GM18907 (cell line): ENCODE results near the gene ITCH.
"Not testable (repeated sequence)": the region's sequence is repeated elsewhere in the genome, so short reads cannot be mapped to it uniquely, and the experiment has no call there.

Experiments used
- ATAC-seq: cut with Tn5 transposase; IDR thresholded peaks from one replicate; pipeline ENCODE4 v1.9.1; 2021; ENCODE audit warnings: mild to moderate bottlenecking, moderate library complexity; ENCODE audit not compliant: unreplicated experiment

ITCH gene

GRCh38 chr20:34497596-34497995 is 134.5 kb downstream of the ITCH start:
- ATAC-seq = not testable (repeated sequence)

DNA sequence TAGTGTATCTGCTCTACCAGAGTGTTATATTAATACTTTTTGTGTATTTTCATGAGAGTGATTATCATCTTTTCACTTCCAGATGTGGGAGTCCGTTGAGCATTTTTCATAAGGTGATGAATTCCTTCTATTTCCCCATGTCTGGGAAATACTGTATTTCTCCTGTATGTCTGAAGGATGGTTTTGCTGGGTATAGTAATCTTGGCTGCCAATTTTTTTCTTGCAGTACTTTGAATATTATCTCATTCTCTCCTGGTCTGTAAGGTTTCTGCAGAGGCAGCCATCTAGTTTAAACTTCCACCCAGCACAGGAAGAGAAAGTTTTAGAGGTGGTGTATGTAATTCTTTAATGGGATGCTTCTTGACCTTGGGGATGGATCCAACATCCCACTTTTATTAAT is 137.8 kb downstream of the ITCH start:
- ATAC-seq = no peak

- no peak for ATAC-seq
These were observed 143.4 kb downstream of the ITCH start for GRCh38 chr20:34506480-34506879.

DNA sequence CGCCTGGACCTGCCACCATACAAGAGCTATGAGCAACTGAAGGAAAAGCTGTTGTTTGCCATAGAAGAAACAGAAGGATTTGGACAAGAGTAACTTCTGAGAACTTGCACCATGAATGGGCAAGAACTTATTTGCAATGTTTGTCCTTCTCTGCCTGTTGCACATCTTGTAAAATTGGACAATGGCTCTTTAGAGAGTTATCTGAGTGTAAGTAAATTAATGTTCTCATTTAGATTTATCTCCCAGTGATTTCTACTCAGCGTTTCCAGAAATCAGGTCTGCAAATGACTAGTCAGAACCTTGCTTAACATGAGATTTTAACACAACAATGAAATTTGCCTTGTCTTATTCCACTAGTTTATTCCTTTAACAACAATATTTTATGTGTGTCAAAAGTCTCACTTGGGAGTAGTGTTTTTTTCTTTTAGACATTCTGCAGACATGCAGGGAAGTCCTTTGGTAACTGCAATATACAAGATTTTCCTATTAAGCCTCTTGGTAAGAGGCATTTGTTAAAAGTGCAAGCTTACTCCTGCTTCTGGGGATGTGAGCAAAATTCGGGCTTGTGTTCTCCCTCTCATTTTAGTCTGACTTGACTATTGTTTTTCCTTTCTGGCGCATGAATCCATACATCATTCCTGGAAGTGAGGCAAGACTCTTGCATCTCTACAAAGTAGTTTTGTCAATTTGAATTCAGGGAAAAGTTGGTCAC is 144.8 kb downstream of the ITCH start:
- ATAC-seq = no peak

DNA sequence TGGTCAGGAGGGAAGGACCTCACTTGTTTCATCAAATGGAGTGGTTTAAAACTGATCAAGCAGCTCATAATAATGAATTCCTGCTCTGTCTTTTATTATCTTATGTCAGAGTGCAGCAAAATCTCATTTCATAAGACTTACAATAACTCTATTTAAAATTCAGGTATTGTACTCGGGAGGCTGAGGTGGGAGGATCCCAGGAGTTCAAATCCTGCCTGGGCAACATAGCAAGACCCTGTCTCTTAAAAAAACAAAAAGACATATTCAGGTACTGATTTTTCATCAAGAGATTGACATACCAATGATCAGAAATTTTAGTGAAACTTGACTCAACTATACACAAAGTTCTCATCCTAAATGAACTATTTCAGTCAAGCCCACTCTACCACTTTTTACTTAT is 147.5 kb downstream of the ITCH start:
- ATAC-seq = no peak

- no peak for ATAC-seq
These were observed 148.8 kb downstream of the ITCH start for GRCh38 chr20:34511891-34512265.

- no peak for ATAC-seq
These were observed 149.3 kb downstream of the ITCH start for GRCh38 chr20:34512266-34512954.

- no peak for ATAC-seq
These were observed 149.9 kb downstream of the ITCH start for GRCh38 chr20:34512955-34513419.

GRCh38 chr20:34514034-34514433 is 151.0 kb downstream of the ITCH start:
- ATAC-seq = not testable (repeated sequence)

- ATAC-seq = peak; percentile 12
These were observed 151.9 kb downstream of the ITCH start for GRCh38 chr20:34514897-34515483.

- peak; percentile 56 for ATAC-seq
These were observed 152.6 kb downstream of the ITCH start for GRCh38 chr20:34515484-34516246.

DNA sequence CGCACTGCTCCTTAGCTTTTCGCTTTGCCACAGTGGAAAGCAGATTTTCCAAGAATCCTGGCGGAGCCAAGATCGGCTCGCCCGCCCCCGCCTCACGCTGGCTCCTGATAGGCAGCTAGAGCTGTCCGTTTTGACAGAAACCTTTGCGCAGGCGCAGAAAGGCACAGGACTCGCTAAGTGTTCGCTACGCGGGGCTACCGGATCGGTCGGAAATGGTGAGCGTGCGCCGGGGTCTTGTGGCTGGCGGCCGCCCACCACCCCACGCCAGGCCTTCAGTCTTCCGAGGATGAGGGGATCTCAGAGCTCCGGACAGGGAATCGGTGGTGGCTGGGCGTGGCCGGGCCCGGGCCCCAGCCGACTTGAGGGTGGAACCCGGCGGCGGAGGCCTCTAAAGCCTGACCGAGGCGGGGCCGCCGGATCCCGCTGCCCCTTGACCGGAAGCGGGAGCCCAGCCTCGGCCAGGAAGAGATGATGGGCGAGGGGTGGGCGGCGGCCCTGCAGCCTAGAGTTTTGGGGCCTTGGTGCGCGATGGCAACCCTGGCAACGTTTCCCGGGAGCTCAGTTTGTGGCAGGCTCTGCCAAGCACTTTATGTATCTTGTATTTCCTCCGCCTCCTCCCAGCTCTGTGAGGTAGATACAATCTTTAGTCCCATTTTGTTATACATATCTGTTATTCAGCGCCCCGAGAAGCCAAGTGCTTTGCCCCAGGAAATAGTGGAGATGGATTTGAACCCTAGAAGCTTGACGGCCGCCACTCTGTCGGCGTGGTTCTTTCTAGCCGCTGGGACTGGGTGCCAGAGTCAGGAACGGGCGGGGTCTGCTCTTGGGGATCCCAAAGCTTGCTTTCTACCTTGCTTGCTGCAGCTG is 153.4 kb downstream of the ITCH start, which contains the start of gene DYNLRB1:
TSS of gene DYNLRB1 (plus strand) at position 176 of the 867 bp plus-strand sequence. CDS start at position 213, 37 bp downstream.
- ATAC-seq = peak; percentile 75

- ATAC-seq = no peak
These were observed 154.0 kb downstream of the ITCH start for GRCh38 chr20:34517114-34517505.

DNA sequence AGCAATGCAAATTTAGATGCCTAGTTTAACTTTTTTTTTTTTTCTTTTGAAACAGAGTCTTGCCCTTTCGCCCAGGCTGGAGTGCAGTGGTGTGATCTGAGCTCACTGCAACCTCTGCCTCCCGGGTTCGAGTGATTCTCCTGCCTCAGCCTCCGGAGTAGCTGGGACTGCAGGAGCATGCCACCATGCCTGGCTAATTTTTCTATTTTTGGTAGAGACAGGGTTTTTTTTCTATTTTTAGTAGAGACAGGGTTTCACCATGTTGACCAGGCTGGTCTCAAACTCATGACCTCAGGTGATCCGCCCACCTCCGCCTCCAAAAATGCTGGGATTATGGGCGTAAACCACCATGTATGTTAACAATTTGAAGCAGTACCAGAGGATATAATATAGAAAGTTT is 155.8 kb downstream of the ITCH start:
- ATAC-seq = not testable (repeated sequence)

GRCh38 chr20:34519841-34520240 is 156.8 kb downstream of the ITCH start:
- ATAC-seq = not testable (repeated sequence)

DNA sequence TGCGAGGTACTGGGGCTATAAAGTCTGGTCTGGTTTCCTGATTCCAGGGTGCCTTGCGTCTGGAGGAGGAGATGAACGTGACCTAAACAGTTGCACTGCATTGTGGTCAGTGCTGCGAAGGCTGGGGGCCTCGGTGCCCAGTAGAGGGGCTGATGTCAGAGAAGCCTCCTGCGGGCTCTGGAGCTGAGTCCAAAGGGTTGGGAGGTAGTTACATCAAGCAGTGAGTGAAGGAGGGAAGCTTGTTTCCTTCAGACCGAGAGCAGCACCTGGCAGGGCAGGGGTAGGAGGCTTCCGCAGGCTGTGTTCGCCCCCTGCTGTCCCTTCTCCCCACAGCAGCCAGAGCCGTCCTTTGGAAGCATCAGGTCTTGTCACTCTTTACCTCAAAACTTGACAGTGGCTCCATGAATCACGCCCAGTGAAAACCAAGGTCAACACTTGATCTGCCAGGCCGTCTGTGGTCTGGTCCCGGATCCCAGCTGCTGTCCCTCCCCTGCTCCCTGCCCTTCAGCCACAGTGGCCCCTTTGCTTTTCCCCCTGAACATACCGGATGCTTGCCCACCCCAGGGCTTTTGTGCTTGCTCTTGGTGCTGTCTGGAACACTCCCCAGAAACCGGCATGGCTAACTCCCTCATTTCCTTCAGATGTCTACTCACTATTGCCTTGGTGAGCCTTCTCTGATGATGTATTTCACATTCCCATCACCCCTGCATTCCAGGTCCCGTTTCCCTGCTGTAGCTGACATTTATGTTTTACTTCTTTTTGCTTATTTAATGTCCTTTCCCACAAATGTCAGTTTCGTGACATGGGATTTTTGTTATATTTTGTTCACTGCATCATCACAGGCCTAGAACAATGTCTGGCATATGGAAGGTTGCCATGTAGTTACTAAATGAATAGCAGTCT is 160.1 kb downstream of the ITCH start:
- no peak for ATAC-seq

DNA sequence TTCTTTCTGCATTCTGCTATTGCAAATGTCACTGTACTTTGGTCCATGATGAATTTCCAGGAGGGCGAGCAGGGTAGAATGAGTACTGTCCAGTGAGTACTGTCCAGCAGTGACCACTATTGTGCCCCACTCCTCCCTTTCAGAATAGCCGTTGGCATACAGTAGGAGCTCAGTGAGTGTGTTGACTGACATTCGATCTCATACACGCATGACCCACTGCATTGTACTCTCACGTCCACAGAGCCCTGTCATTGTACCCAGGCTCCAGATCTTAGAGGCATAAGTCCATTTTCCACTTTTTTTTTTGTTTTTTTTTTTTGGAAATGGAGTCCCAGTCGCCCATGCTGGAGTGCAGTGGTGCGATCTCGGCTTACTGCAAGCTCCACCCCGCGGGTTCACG is 161.4 kb downstream of the ITCH start:
- ATAC-seq = no peak

DNA sequence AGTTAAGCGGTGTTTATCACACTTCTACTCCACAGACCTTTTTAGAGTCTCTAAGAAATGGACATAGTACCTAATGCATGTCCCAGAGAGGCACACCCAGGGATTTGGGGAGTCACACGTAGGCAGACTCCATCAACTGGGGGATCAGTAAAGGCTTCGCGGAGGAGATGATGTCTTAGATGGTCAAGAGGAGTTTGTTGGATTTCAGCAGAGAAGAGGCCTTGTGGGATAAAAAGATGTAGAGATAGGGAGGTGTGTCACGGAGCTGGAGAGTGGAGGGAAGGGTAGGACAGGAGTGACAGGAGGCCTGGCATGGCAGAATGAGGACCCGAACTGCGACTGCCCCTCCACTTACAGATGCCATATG is 162.3 kb downstream of the ITCH start:
- no peak for ATAC-seq

- no peak for ATAC-seq
These were observed 162.8 kb downstream of the ITCH start for GRCh38 chr20:34525709-34526416.
